GM10847 (cell line): ENCODE data around the gene DPF1.

Source experiments
- POLR2A ChIP-seq: IDR thresholded peaks from 2 replicates; pipeline ENCODE4 v1.6.1; 2011; ENCODE audit not compliant: insufficient read length; ENCODE audit errors: extremely low read depth

The DPF1 gene

DNA sequence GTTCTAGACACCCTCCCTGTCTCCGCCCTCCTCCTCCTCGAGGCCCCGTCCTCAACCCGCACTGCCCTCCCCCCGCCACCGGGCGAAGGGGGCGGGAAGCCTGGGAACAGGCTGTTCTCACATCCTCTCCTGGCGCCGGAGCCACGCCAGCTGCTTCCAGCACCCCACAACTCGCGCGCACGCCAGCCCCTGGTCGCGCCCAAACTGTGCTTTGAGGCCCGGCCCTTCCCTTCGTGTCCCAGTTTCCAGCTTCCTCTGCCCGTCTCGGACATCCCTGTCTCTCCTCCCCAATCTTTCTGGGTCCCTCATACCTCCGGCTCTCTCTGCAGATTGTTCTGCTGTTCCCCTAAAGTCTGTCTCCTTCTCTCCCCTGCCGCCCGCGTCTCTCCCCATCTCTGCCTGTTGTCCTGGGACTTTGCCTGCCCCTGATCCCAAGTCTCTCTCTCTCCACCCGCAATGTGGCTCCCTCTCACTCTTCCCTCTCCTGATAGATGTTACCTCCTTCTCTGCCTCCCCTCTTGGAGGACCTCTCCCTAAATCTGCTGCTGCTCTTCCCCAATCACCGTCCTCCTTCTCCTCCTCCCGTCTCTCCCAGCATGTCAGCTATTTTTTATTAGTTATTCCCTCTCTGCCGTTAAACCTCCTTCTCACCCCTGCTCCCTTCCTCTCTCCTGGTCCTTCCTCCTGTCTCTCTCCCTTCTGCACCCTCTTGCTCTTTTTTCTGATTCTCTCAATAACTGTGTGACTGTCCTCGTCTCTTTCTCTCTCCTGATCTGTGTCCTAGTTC, 14.2 kb downstream of the DPF1 start:
- TF ChIP-seq POLR2A = no peak

GRCh38 chr19:38209152-38209551, 14.9 kb downstream of the DPF1 start:
- no peak for TF ChIP-seq POLR2A

DNA sequence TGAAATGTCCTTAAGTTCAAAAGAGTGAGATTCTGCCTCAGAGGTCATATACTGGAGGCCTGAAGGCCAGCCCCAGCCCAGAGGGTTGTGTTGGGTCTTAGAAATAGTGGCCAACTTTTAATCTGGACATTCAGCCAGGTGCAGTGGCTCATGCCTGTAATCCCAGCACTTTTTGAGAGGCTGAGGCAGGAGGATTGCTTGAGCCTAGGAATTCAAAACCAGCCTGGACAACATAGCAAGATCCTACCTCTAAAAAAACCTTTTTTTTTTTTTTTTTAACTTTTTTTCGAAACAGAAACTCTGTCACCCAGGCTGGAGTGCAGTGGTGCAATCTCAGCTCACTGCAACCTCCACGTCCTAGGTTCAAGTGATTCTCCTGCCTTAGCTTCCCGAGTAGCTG, 15.5 kb downstream of the DPF1 start:
- TF ChIP-seq POLR2A = no peak

DNA sequence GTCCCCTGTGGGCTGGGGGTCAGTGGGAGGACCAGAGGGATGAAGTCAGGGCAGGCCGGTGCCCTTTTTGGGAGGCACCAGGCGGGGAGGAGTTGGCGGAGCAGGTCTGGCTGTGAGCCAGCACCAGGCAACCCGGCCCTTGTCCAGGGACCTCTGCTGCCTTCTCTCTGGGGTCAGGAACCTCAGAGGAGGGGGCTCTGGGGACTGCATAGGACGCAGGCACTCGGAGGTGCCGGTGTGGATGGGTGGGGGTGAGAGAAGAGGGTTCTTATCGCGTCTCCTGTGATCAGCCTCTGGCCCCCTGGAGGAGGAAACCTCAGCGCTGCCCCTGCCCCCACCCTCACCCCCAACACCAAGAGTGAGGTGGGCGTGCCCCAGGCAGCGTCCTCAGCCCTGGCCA, 16.5 kb downstream of the DPF1 start:
- no peak for TF ChIP-seq POLR2A

GRCh38 chr19:38206928-38207327, 17.1 kb downstream of the DPF1 start:
- TF ChIP-seq POLR2A = no peak

DNA sequence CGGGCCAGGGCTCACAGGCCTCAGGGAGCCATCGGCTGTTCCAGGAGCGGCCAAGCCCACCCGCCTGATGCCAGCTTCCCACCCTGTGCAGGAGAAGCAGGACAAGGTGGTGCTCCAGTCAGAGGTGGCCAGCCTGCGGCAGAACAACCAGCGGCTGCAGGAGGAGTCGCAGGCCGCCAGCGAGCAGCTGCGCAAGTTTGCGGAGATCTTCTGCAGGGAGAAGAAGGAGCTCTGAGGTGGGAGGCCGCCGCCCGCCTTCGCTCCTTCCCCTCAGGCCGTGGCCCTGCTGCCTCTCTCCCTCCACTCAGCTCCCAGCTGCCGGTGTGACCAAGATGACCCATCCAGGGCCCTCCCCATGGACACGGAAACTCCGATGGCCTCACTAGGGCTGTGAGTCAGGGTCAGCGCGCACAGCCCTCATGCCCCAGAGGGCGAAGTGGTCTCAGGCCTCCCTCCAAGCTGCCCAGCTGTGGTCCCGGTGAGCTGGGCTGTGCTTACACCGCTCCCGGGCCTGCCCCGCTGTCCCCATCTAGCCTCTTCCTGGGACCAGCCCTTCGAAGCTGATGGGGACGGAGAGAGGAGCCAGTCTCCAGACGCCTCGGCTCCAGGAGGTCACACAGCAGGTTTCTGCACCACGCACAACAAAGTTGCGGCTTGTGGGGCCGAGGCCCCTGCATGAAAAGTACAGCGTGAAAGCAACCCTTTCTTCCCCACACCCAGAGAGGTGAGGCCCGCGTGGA, 17.8 kb downstream of the DPF1 start:
- no peak for TF ChIP-seq POLR2A

GRCh38 chr19:38204728-38205127, 19.3 kb downstream of the DPF1 start:
- no peak for TF ChIP-seq POLR2A

- no peak for TF ChIP-seq POLR2A
These were observed 19.9 kb downstream of the DPF1 start for GRCh38 chr19:38204096-38204495.

DNA sequence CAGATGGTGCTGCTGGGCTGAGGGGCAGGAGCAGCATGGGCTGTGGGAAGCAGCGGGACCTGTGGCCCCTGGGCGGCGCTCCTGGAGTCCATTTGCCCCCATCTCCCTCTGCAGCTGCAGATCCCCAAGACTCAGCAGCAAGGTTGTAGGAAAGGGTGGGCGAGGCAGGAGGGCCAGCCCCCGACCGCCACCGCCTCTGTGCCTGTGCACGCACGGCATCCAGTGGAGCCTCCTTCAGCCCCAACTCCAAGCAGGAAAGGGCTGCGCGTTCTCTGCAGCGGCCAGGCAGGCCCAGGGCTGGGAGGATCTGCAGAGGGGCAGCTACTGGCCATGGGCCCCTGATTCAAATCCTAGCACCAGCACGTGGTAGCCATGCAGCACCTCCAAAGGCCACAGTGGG, 20.8 kb downstream of the DPF1 start:
- TF ChIP-seq POLR2A = no peak

- TF ChIP-seq POLR2A = no peak
These were observed 21.5 kb downstream of the DPF1 start for GRCh38 chr19:38202504-38202903.

DNA sequence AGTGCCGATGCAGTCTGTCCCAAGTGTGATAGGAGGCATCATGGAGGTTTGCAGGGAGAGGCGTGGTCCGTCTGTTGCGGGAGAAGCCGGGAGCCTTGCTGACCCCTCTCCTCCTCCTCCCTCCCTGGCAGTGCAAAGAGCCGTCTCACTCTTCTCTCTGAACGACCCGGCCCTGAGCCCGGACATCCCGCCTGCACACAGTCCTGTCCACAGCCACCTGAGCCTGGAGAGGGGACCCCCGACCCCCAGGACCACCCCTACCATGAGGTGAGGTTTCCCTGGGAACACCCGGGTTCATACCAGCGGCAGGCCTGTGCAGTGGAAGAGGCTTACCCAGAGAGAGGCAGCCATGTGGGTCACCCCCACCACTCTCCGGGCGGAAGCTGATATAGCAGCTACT, 22.3 kb downstream of the DPF1 start:
- TF ChIP-seq POLR2A = no peak

- no peak for TF ChIP-seq POLR2A
These were observed 24.7 kb downstream of the DPF1 start for GRCh38 chr19:38199340-38199739.

- no peak for TF ChIP-seq POLR2A
These were observed 25.9 kb downstream of the DPF1 start for GRCh38 chr19:38197937-38198704.

DNA sequence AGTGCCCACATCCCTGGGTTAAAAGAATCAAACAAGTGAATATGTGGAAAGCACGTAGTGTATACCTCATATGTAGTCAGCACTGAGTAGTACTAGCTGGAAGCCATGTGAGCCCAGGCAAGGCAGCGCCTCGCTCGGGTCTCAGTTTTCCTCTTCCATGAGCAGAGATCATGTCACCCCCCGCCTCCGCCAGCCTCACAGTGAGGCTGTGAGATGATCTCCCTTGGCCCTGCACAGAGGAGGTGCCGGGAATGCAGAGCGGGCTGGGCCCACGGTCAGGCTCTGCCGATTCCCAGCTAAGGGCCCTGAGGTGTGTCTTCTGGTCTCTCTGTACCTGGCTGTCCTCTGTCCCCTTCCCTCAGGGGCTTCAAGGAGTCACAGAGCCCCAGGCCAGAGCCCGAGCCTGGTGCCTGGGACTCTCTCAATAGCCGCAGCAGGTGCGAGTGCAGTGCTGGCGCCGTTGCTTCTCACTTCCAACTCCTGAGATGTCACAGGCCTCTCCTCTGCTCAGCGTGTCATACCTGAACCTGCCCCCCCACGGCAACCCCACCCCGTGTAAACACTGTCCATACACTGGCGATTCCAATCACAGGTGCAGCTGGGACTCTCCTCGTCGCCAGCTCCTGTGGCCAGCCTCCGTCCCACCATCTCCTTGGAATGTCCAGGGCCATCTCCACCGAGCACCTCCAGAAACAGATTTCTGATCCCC, 26.9 kb downstream of the DPF1 start:
- no peak for TF ChIP-seq POLR2A

- no peak for TF ChIP-seq POLR2A
These were observed 27.7 kb downstream of the DPF1 start for GRCh38 chr19:38196245-38196837.
